ENCODE measurements around the gene DIP2B. TPM values are rescaled to one million over a fixed set of nuclear protein-coding genes. Genes with fewer than 3 reads are reported as not detected.

DIP2B gene
- total and polyA plus RNA-seq, 9 donors, result 7.2 to 33.3 (median 19.2) TPM

GRCh38 chr12:50689437-50689836 is 184.7 kb downstream of the DIP2B start:
- WGBS, 3 donors, result 90 to 95% (median 94%) methylated on average over 1 of the region's 1 CpG
- Histone ChIP-seq H3K4me1 (ENCODE audit: insufficient read depth) (no peaks in the 10 kb centered on the region), H3K4me3 (no peak overlapping the region), H3K27ac (no peak overlapping the region), H3K27me3 (no peaks in the 10 kb centered on the region), H3K9me3 (no peaks in the 10 kb centered on the region), H3K36me3 (no peaks in the 10 kb centered on the region)
- no peak for TF ChIP-seq CTCF (IDR thresholded peaks at IDR 0.05)
- TF ChIP-seq EP300 (IDR thresholded peaks at IDR 0.05), result no peak
- intact Hi-C loops (cut with DNase I), result no loop called here
- no peak for DNase-seq

- Histone ChIP-seq H3K27ac (no peak overlapping the region), H3K36me3 (no peaks in the 10 kb centered on the region), H3K4me1 (ENCODE audit: insufficient read depth) (no peaks in the 10 kb centered on the region), H3K9me3 (no peaks in the 10 kb centered on the region), H3K27me3 (no peaks in the 10 kb centered on the region), H3K4me3 (no peak overlapping the region)
- peak in 2 of 5 donors; percentile 18 to 45 for DNase-seq
- TF ChIP-seq CTCF (IDR thresholded peaks at IDR 0.05), result no peak
- no peak for TF ChIP-seq POLR2A (IDR thresholded peaks at IDR 0.05)
- no peak for TF ChIP-seq EP300 (IDR thresholded peaks at IDR 0.05)
- 11 to 16% (median 14%) methylated on average over 3 of the region's 3 CpGs for WGBS, 3 donors
- intact Hi-C loops (cut with DNase I), result no loop called here
Observed at GRCh38 chr12:50690925-50691324, 186.1 kb downstream of the DIP2B start.

- Histone ChIP-seq H3K36me3 (no peaks in the 10 kb centered on the region), H3K27me3 (no peaks in the 10 kb centered on the region), H3K4me3 (no peak overlapping the region), H3K27ac (no peak overlapping the region), H3K9me3 (no peaks in the 10 kb centered on the region), H3K4me1 (ENCODE audit: insufficient read depth) (no peaks in the 10 kb centered on the region)
- intact Hi-C loops (cut with DNase I), result no loop called here
- DNase-seq, result no peak
- TF ChIP-seq POLR2A (IDR thresholded peaks at IDR 0.05), result no peak
- no peak for TF ChIP-seq CTCF (IDR thresholded peaks at IDR 0.05)
- TF ChIP-seq EP300 (IDR thresholded peaks at IDR 0.05), result no peak
- 80 to 84% (median 82%) methylated on average over 4 of the region's 4 CpGs for WGBS, 3 donors
Observed at GRCh38 chr12:50695961-50696360, 191.2 kb downstream of the DIP2B start.

- Histone ChIP-seq H3K4me1 (ENCODE audit: insufficient read depth) (no peaks in the 10 kb centered on the region), H3K27ac (no peak overlapping the region), H3K4me3 (no peak overlapping the region), H3K27me3 (no peaks in the 10 kb centered on the region), H3K9me3 (no peaks in the 10 kb centered on the region), H3K36me3 (no peaks in the 10 kb centered on the region)
- 89 to 92% (median 91%) methylated on average over 7 of the region's 7 CpGs for WGBS, 3 donors
- intact Hi-C loops (cut with DNase I), result no loop called here
- no peak for DNase-seq
- TF ChIP-seq EP300 (IDR thresholded peaks at IDR 0.05) (no peak), CTCF (IDR thresholded peaks at IDR 0.05) (no peak), POLR2A (IDR thresholded peaks at IDR 0.05) (no peak)
Observed at GRCh38 chr12:50696931-50697330, 192.1 kb downstream of the DIP2B start.

- Histone ChIP-seq H3K4me1 (ENCODE audit: insufficient read depth) (no peaks in the 10 kb centered on the region), H3K27me3 (no peaks in the 10 kb centered on the region), H3K27ac (no peak overlapping the region), H3K36me3 (no peaks in the 10 kb centered on the region), H3K9me3 (no peaks in the 10 kb centered on the region), H3K4me3 (no peak overlapping the region)
- 91 to 97% (median 93%) methylated on average over 1 of the region's 1 CpG for WGBS, 3 donors
- TF ChIP-seq POLR2A (IDR thresholded peaks at IDR 0.05) (no peak), CTCF (IDR thresholded peaks at IDR 0.05) (no peak), EP300 (IDR thresholded peaks at IDR 0.05) (no peak)
- DNase-seq, result no peak
- intact Hi-C loops (cut with DNase I), result no loop called here
Observed at GRCh38 chr12:50699154-50699553, 194.4 kb downstream of the DIP2B start.

Data from ovary (tissue), 9 donors.